GM18867 (cell line): ENCODE measurements around the gene DCP2.

Source experiments
- ATAC-seq: cut with Tn5 transposase; IDR thresholded peaks from one replicate; pipeline ENCODE4 v1.9.1; 2021; ENCODE audit warnings: mild to moderate bottlenecking, moderate library complexity; ENCODE audit not compliant: unreplicated experiment

Gene DCP2

GRCh38 chr5:113062869-113063508, 86.4 kb downstream of the DCP2 start:
- ATAC-seq = no peak

- no peak for ATAC-seq
These were observed 87.3 kb downstream of the DCP2 start for GRCh38 chr5:113063927-113064326.

- no peak for ATAC-seq
These were observed 88.2 kb downstream of the DCP2 start for GRCh38 chr5:113064806-113065205.

- no peak for ATAC-seq
These were observed 89.0 kb downstream of the DCP2 start for GRCh38 chr5:113065626-113066025.

- no peak for ATAC-seq
These were observed 91.2 kb downstream of the DCP2 start for GRCh38 chr5:113067635-113068344.

- ATAC-seq = no peak
These were observed 92.0 kb downstream of the DCP2 start for GRCh38 chr5:113068559-113068958.
